WTC11 (cell line): ENCODE measurements around the gene RGL3. TPM values are rescaled to one million over a fixed set of nuclear protein-coding genes. Genes with fewer than 3 reads are reported as not detected.
A peak's percentile ranks its signal among the peaks of the same experiment; 100 is the strongest.

Experiments used
- ATAC-seq: fragments of 200-7000 bp; cut with Tn5 transposase; 2 replicates; pipeline ENCODE4 v1.10.0; 2021; ENCODE audit warnings: mild to moderate bottlenecking, moderate library complexity
- CTCF ChIA-PET: fragments of 300-600 bp; sonication (Branson Sonifier 250); formaldehyde crosslinking; loops from one replicate; lab custom pipeline; 2021; ENCODE audit warnings: antibody characterized with exemption; lab: Charles Lee
- POLR2A ChIA-PET: fragments of 350-600 bp; sonication (Branson Sonifier 250); formaldehyde crosslinking; loops from one replicate; lab custom pipeline; 2021; ENCODE audit warnings: antibody characterized with exemption; lab: Charles Lee
- DNase-seq: peaks from one replicate; pipeline ENCODE4 v3.0.0; 2021; ENCODE audit warnings: low spot score
- H3K27ac Mint-ChIP-seq: 2 replicates; pipeline ENCODE4 v1.8.0; 2021; ENCODE audit warnings: mixed read lengths
- H3K27me3 Mint-ChIP-seq: 2 replicates; pipeline ENCODE4 v1.8.0; 2021; ENCODE audit warnings: low read depth, mild to moderate bottlenecking, moderate library complexity, mixed read lengths
- H3K36me3 Mint-ChIP-seq: 2 replicates; pipeline ENCODE4 v1.8.0; 2021; ENCODE audit warnings: mixed read lengths
- H3K4me1 Mint-ChIP-seq: 2 replicates; pipeline ENCODE4 v1.8.0; 2022; ENCODE audit warnings: mixed read lengths
- H3K4me3 Mint-ChIP-seq: 2 replicates; pipeline ENCODE4 v1.8.0; 2021; ENCODE audit warnings: mild to moderate bottlenecking, moderate library complexity, mixed read lengths
- H3K9me3 Mint-ChIP-seq: 2 replicates; pipeline ENCODE4 v1.8.0; 2021; ENCODE audit warnings: mixed read lengths
- ARID4B ChIP-seq: sonication (generic); formaldehyde crosslinking; IDR thresholded peaks from 2 replicates; pipeline ENCODE4 v1.8.0; 2023; ENCODE audit warnings: missing genetic modification reagents, mild to moderate bottlenecking, borderline replicate concordance
- CBFB ChIP-seq: sonication (generic); formaldehyde crosslinking; IDR thresholded peaks from 2 replicates; pipeline ENCODE4 v1.8.1; 2022; ENCODE audit warnings: mild to moderate bottlenecking, low read depth, missing genetic modification reagents
- CDX4 ChIP-seq: fragments of 250-450 bp; sonication (Bioruptor Pico); IDR thresholded peaks from 2 replicates; pipeline ENCODE4 v1.9.0; 2021; ENCODE audit warnings: moderate library complexity, mild to moderate bottlenecking, inconsistent platforms, borderline replicate concordance
- HMGXB4 ChIP-seq: sonication (generic); formaldehyde crosslinking; IDR thresholded peaks from 2 replicates; pipeline ENCODE4 v1.8.1; 2023; ENCODE audit warnings: mild to moderate bottlenecking, moderate library complexity, missing genetic modification reagents
- IRF1 ChIP-seq: sonication (generic); formaldehyde crosslinking; IDR thresholded peaks from 2 replicates; pipeline ENCODE4 v1.8.0; 2023; ENCODE audit warnings: missing genetic modification reagents
- MAX ChIP-seq: sonication (generic); formaldehyde crosslinking; IDR thresholded peaks from 2 replicates; pipeline ENCODE4 v1.8.0; 2022; ENCODE audit warnings: mild to moderate bottlenecking, missing genetic modification reagents
- NFYB ChIP-seq: sonication (generic); formaldehyde crosslinking; conservative IDR thresholded peaks from 2 replicates; pipeline ENCODE4 v1.8.0; 2022; ENCODE audit warnings: low read depth, missing genetic modification reagents
- SMAD3 ChIP-seq: sonication (generic); formaldehyde crosslinking; IDR thresholded peaks from 2 replicates; pipeline ENCODE4 v1.8.0; 2022; ENCODE audit warnings: missing genetic modification reagents, mild to moderate bottlenecking, borderline replicate concordance
- SMAD4 ChIP-seq: sonication (generic); formaldehyde crosslinking; IDR thresholded peaks from 2 replicates; pipeline ENCODE4 v1.8.0; 2022; ENCODE audit warnings: mild to moderate bottlenecking, missing genetic modification reagents
- SP1 ChIP-seq: sonication (generic); formaldehyde crosslinking; conservative IDR thresholded peaks from 2 replicates; pipeline ENCODE4 v1.8.1; 2022; ENCODE audit warnings: missing genetic modification reagents
- TCF7 ChIP-seq: sonication (generic); formaldehyde crosslinking; IDR thresholded peaks from 2 replicates; pipeline ENCODE4 v1.8.0; 2022; ENCODE audit warnings: mild to moderate bottlenecking, low read depth, missing genetic modification reagents, moderate library complexity
- ZMAT4 ChIP-seq: fragments of 250-450 bp; sonication (Bioruptor Pico); IDR thresholded peaks from 2 replicates; pipeline ENCODE4 v1.9.0; 2021; ENCODE audit warnings: mild to moderate bottlenecking
- ZNF232 ChIP-seq: sonication (generic); formaldehyde crosslinking; IDR thresholded peaks from 2 replicates; pipeline ENCODE4 v1.8.0; 2022; ENCODE audit warnings: mild to moderate bottlenecking, missing genetic modification reagents
- ZNF281 ChIP-seq: sonication (generic); formaldehyde crosslinking; IDR thresholded peaks from 2 replicates; pipeline ENCODE4 v1.8.0; 2023; ENCODE audit warnings: mild to moderate bottlenecking, missing genetic modification reagents
- ZNF671 ChIP-seq: fragments of 250-450 bp; sonication (Bioruptor Pico); IDR thresholded peaks from 2 replicates; pipeline ENCODE4 v1.8.0; 2021; ENCODE audit warnings: mild to moderate bottlenecking
- total RNA-seq: library from RNA; stranded (reverse); gene quantifications from 3 replicates; pipeline ENCODE4 v1.2.3, GENCODE V29; 2021

The RGL3 gene
- total RNA-seq, 1 experiment from 2014 or later, result 69.0 TPM

- no peak for TF ChIP-seq ARID4B (CRISPR knock-in tag)
- TF ChIP-seq IRF1, result no peak
- TF ChIP-seq SMAD4 (CRISPR knock-in tag), result no peak
- TF ChIP-seq CBFB (CRISPR knock-in tag), result no peak
- peak; percentile 59; the same call in 1 of the 2 replicates for TF ChIP-seq MAX
- no peak for TF ChIP-seq ZNF232 (CRISPR knock-in tag)
- TF ChIP-seq CDX4 (CRISPR knock-in tag), result no peak
- TF ChIP-seq ZNF671 (CRISPR knock-in tag), result no peak
- TF ChIP-seq SP1, result peak; percentile 87; the same call in 1 of the 2 replicates
- TF ChIP-seq TCF7, result no peak
- peak; percentile 77 for TF ChIP-seq NFYB (CRISPR knock-in tag)
- TF ChIP-seq ZNF281 (CRISPR knock-in tag), result no peak
- TF ChIP-seq SMAD3 (CRISPR knock-in tag), result no peak
- TF ChIP-seq ZMAT4 (CRISPR knock-in tag), result no peak
Observed at GRCh38 chr19:11346104-11346940, 72.8 kb downstream of the RGL3 start, which contains the start of the genes CCDC159 and TMEM205 (continued).

- CTCF ChIA-PET, result interaction anchor here (0.8 to 3.0 kb wide), 10 partner anchors 16 to 107 kb away, joined by 3 to 37 read pairs (median 10); partner anchors contain the start of genes EPOR, PRKCSH and SWSAP1
- H3K36me3 Mint-ChIP-seq, result peaks cover 9% of the 10 kb centered on the region; the same call in 1 of the 2 replicates
- TF ChIP-seq SMAD3 (CRISPR knock-in tag) (no peak), ZNF232 (CRISPR knock-in tag) (no peak), HMGXB4 (CRISPR knock-in tag) (no peak)
Observed at GRCh38 chr19:11345122-11345803, 73.9 kb downstream of the RGL3 start.

More at GRCh38 chr19:11345122-11345803, 73.9 kb downstream of the RGL3 start:
- DNase-seq (no peak), ATAC-seq (no peak)
- POLR2A ChIA-PET, result interaction anchor here (1.4 to 2.0 kb wide), 4 partner anchors 29 to 184 kb away, joined by 3 to 10 read pairs (median 6); partner anchors contain the start of genes ECSIT and SWSAP1
- peaks cover 10% of the 10 kb centered on the region for H3K9me3 Mint-ChIP-seq
- peak overlapping the region; percentile 95 for H3K4me3 Mint-ChIP-seq
- H3K4me1 Mint-ChIP-seq, result peaks cover 24% of the 10 kb centered on the region
- H3K27ac Mint-ChIP-seq, result peak overlapping the region; percentile 73
- peaks cover 15% of the 10 kb centered on the region; the same call in 1 of the 2 replicates for H3K27me3 Mint-ChIP-seq
